ENCODE measurements around the gene SIAH1.
A peak's percentile ranks its signal among the peaks of the same experiment; 100 is the strongest.

The SIAH1 gene

DNA sequence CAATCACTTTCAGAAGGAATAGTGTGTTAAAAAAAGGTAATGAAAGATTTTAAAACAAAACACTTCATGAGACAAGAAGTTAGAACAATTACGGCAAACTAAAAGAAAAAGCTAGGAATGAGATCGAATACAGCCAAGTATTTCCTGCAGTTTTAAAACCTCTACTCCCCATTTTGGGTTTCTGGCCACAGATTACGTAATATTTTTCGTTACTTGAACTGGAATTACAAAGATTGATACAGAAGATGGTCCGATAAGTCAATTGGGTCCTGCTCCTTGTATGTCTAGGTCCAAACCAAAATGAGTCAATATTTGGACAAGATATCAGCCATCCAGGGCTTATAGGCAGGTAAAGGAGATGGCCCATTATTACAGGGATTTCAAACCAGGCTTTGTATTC is 52.2 kb downstream of the SIAH1 start:
- DNase-seq (ENCODE audit: low read depth) = no peak
- H3K4me3 ChIP-seq (ENCODE audit: control insufficient read depth, low read depth, low read length) = no peak overlapping the region
- no peak for TF ChIP-seq CTCF (conservative IDR thresholded peaks at IDR 0.05; ENCODE audit: control insufficient read depth, insufficient read depth, low read depth, low read length)

DNA sequence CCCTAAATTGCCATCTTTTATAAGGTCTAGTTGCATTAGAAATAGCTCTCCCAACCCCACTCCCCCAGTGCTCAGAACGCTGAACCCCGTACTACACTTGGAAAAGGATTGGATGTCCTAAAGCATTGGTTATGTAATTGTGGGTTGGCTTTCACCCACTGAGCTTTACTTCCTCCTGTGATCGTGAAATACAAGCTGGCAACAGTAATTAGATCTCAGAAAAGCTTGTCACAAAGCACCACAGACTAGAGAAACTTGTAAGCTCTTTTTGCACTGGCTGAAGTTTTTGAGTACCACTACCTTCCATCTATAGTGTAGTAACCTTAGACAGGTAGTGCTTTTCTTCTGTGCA is 54.4 kb downstream of the SIAH1 start:
- DNase-seq (ENCODE audit: low read depth) = no peak
- no peak overlapping the region for H3K4me3 ChIP-seq (ENCODE audit: control insufficient read depth, low read depth, low read length)
- no peak for TF ChIP-seq CTCF (conservative IDR thresholded peaks at IDR 0.05; ENCODE audit: control insufficient read depth, insufficient read depth, low read depth, low read length)

DNA sequence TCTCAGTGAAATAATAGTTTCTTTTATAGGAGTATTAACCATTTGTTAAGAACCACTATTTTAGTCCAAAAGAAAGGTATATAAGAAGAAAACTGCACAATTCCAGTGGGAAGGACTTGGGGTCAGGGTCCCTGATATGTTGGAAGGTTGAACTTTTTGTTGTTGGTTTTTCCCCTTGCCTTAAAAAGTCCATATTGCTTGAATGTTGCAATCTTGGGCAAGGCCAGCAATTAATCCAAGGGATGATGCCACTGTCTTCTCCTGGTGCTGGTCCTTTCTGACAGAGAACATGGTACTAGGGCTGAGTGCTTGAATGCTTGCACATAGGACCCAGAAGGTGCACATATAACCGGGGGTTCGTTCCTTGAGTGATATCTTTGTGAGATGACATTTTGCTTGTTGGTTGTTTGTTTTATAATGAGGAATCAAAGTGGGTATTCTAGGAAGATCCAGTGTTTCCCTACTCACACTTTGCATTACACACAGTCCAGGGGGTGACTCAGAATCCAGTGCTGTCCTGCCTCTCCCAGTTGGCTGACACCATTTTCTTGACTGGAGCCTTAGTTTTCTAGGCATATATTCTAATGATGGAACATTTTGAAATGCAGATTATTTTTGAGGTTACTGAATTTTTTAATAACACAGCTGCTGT is 54.9 kb downstream of the SIAH1 start:
- DNase-seq (ENCODE audit: low read depth) = peak; percentile 53
- TF ChIP-seq CTCF (conservative IDR thresholded peaks at IDR 0.05; ENCODE audit: control insufficient read depth, insufficient read depth, low read depth, low read length) = no peak
- no peak overlapping the region for H3K4me3 ChIP-seq (ENCODE audit: control insufficient read depth, low read depth, low read length)

DNA sequence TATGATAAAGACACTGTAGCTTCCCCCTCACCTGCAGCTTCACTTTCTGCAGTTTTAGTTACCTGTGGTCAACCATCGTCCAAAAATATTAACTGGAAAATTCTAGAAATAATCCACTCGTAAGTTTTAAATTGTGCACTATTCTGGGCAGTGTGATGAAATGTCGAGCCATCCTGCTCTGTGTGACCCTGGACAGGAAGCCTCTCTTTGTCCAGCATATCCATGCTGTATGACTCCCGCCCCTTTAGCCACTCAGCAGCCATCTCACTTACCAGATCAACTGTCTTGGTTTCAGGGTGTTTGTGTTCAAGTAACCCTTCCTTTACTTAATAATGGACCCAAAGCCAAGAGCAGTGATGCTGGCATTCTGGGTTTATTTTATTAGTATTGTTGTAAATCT is 56.1 kb downstream of the SIAH1 start:
- DNase-seq (ENCODE audit: low read depth) = no peak
- no peak overlapping the region for H3K4me3 ChIP-seq (ENCODE audit: control insufficient read depth, low read depth, low read length)
- TF ChIP-seq CTCF (conservative IDR thresholded peaks at IDR 0.05; ENCODE audit: control insufficient read depth, insufficient read depth, low read depth, low read length) = no peak

DNA sequence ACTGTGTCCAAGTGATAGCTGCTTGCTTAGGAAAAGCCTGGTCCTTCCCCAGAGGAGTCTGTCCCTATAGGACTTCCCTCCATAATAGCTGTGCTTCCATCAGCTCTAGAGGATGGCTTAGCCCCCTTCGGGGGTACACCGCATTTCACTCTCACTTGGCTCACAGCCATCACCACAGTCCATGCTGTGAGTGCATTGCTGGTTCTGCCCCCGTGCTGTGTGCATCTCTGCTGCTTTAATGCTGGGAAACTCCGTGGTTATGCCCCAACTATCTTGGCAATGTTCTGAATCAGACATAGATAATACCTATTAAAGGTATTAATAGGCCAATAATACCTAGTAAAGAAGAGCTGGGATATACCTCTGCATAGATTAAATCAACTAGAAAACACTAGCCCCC is 58.3 kb downstream of the SIAH1 start:
- no peak overlapping the region for H3K4me3 ChIP-seq (ENCODE audit: control insufficient read depth, low read depth, low read length)
- TF ChIP-seq CTCF (conservative IDR thresholded peaks at IDR 0.05; ENCODE audit: control insufficient read depth, insufficient read depth, low read depth, low read length) = no peak
- DNase-seq (ENCODE audit: low read depth) = no peak

DNA sequence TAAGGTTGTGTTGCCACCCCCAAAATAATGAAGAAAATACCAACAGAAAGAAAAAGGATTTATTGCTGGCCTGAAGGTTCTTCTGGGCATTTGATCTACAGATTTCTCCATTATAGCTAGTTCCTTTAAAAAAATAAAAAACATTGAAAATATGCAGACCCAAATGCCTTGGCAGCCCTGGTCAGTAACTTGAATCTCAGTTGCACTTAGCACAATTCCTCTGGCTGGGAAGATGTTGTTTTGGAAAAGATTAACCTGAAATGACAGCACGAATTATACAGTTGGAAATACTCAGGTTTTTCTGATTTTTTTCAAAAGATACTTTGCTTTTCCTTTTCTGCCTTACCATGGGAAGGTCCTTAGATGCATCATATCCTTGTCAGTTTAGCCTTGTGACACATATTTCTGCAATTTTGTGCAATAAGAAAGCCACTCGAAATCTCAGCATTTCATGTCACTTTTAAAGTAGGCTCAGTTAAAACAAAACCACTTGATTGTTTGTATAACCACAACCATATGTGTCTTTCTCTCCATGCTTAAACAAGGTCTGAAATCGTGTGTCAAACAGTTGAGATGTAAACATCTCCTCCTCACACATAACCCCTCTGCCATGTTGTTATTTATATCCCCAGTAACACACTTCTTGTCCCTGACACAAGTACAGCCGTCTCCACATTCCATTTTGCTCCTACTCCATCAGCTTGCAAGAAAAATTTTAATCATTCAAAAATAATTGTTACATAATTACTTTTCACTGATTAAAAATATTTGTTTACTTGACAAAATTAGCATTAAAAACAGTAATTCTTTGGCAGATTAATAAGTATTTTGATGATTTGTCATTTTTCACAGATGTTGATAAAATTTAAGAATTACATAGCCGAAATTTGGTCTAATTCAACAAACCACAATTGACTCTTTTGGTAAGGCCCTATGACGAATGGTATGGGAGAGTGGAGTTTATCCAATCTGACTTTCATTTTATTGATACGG is 61.1 kb downstream of the SIAH1 start:
- TF ChIP-seq CTCF (conservative IDR thresholded peaks at IDR 0.05; ENCODE audit: control insufficient read depth, insufficient read depth, low read depth, low read length) = no peak
- DNase-seq (ENCODE audit: low read depth) = peak; percentile 28
- H3K4me3 ChIP-seq (ENCODE audit: control insufficient read depth, low read depth, low read length) = no peak overlapping the region

Data from fibroblast of mammary gland (primary cell).